Right lobe of liver (tissue), 4 donors: ENCODE measurements around the gene PLA2G2C.

Experiments
- POLR2A ChIP-seq: fragments of 450-650 bp; IDR thresholded peaks from one replicate; pipeline ENCODE4 v1.6.1; 2017; ENCODE audit warnings: antibody characterized with exemption, mild to moderate bottlenecking
- TF ChIP-seq, protein P1 (sequence below), 4 donors: fragments of 200-600 bp in 3 of 4; fragments of 450-650 bp in 1 of 4; IDR thresholded peaks; one replicate each; pipeline versions ENCODE4 v1.5.1 to v1.8.0; 2016 to 2022; ENCODE audit warnings: antibody characterized with exemption in 4 of 4, mild to moderate bottlenecking in 2 of 4
- donor health status: DM: no; HTN: no; CAD: no.
- donor health status: DM: no; HTN: no; CAD: no.
- donor health status: DM: no; HTN: yes; CAD: no.

- TF ChIP-seq, protein P1, sequence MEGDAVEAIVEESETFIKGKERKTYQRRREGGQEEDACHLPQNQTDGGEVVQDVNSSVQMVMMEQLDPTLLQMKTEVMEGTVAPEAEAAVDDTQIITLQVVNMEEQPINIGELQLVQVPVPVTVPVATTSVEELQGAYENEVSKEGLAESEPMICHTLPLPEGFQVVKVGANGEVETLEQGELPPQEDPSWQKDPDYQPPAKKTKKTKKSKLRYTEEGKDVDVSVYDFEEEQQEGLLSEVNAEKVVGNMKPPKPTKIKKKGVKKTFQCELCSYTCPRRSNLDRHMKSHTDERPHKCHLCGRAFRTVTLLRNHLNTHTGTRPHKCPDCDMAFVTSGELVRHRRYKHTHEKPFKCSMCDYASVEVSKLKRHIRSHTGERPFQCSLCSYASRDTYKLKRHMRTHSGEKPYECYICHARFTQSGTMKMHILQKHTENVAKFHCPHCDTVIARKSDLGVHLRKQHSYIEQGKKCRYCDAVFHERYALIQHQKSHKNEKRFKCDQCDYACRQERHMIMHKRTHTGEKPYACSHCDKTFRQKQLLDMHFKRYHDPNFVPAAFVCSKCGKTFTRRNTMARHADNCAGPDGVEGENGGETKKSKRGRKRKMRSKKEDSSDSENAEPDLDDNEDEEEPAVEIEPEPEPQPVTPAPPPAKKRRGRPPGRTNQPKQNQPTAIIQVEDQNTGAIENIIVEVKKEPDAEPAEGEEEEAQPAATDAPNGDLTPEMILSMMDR (IDR thresholded peaks at IDR 0.05): no peak
- TF ChIP-seq POLR2A: no peak
Measured at GRCh38 chr1:20134995-20135394, 51.3 kb downstream of the PLA2G2C start.
